GM12878 (cell line): ENCODE measurements around the gene LMAN1L. TPM values are rescaled to one million over a fixed set of nuclear protein-coding genes. Genes with fewer than 3 reads are reported as not detected.

ENCODE experiments used
- ATAC-seq: fragments of 200-7000 bp; cut with Tn5 transposase; 3 replicates; pipeline ENCODE4 v1.9.1; 2020; ENCODE audit warnings: mild to moderate bottlenecking, moderate library complexity
- BruUV-seq: library from RNA; stranded (reverse); fragments of 400-500 nt; replicated peaks from 2 replicates; lab custom pipeline; 2021; lab: Mats Ljungman, UMichigan
- CTCF ChIA-PET: fragments of 300-600 bp; sonication (Branson Sonifier 250); formaldehyde crosslinking; extraction: SDS; loops from one replicate; lab custom pipeline; 2021; ENCODE audit warnings: inconsistent platforms; lab: Yijun Ruan, JAX
- POLR2A ChIA-PET: fragments of 350-600 bp; formaldehyde crosslinking; extraction: SDS; loops from one replicate; lab custom pipeline; 2021; ENCODE audit warnings: inconsistent platforms; lab: Charles Lee
- RAD21 ChIA-PET: fragments of 300-600 bp; sonication (Branson Sonifier 250); formaldehyde crosslinking; loops from one replicate; lab custom pipeline; 2023; ENCODE audit warnings: antibody characterized with exemption; ENCODE audit not compliant: unreplicated experiment; lab: Charles Lee
- SMC1A ChIA-PET: fragments of 300-600 bp; sonication (Branson Sonifier 250); formaldehyde crosslinking; loops from one replicate; lab custom pipeline; 2023; ENCODE audit not compliant: unreplicated experiment, uncharacterized antibody; lab: Charles Lee
- DNase-seq: peaks from one replicate; pipeline ENCODE4 v3.0.0-alpha.2; 2011; ENCODE audit warnings: low read depth, low spot score
- FAIRE-seq: peaks from 3 replicates; lab custom pipeline; 2011; peaks lifted over from hg19 to GRCh38; lab: Jason Lieb, UNC
- H2AFZ ChIP-seq: 2 replicates; pipeline ENCODE4 v1.6.0; 2011; ENCODE audit warnings: low read depth, low read length, control low read depth; ENCODE audit not compliant: control insufficient read depth
- H3K27ac ChIP-seq: 2 replicates; pipeline ENCODE4 v1.5.1; 2011; ENCODE audit warnings: control low read depth; ENCODE audit not compliant: control insufficient read depth, insufficient read depth
- H3K27me3 ChIP-seq, 2 experiments: replicated peaks in 1 of 2; 2 replicates each; pipeline versions ENCODE4 v1.6.0 to v1.6.1; 2011; ENCODE audit warnings: low read length in 1 of 2; ENCODE audit not compliant: control insufficient read depth in 2 of 2, insufficient read depth in 2 of 2
- H3K36me3 ChIP-seq, 2 experiments: 2 replicates each; pipeline ENCODE4 v1.5.1; 2011; ENCODE audit warnings: low read length in 1 of 2; ENCODE audit not compliant: control insufficient read depth in 2 of 2, insufficient read depth in 2 of 2
- H3K4me1 ChIP-seq: 2 replicates; pipeline ENCODE4 v1.6.1; 2011; ENCODE audit warnings: mild to moderate bottlenecking, low read length, moderate library complexity, mixed read lengths; ENCODE audit not compliant: control insufficient read depth, insufficient read depth
- H3K4me2 ChIP-seq: 2 replicates; pipeline ENCODE4 v1.6.0; 2011; ENCODE audit warnings: control low read depth; ENCODE audit not compliant: control insufficient read depth, insufficient read depth
- H3K4me3 ChIP-seq: fragments of 200-600 bp; sonication (generic); 2 replicates; pipeline ENCODE4 v1.5.1; 2016
- H3K79me2 ChIP-seq: 2 replicates; pipeline ENCODE4 v1.6.0; 2011; ENCODE audit warnings: low read length; ENCODE audit not compliant: control insufficient read depth, insufficient read depth
- H3K9ac ChIP-seq: 2 replicates; pipeline ENCODE4 v1.8.0; 2011; ENCODE audit warnings: low read length, control low read depth, mixed read lengths; ENCODE audit not compliant: control insufficient read depth, insufficient read depth
- H3K9me3 ChIP-seq: replicated peaks from 3 replicates; pipeline ENCODE4 v1.5.1; 2011; ENCODE audit warnings: mild to moderate bottlenecking, low read length; ENCODE audit not compliant: control insufficient read depth, insufficient read depth
- H4K20me1 ChIP-seq: 2 replicates; pipeline ENCODE4 v1.6.0; 2011; ENCODE audit not compliant: control insufficient read depth, insufficient read depth
- ATF7 ChIP-seq: fragments of 450-650 bp; IDR thresholded peaks from 2 replicates; pipeline ENCODE4 v1.6.1; 2016; ENCODE audit warnings: low read depth, mild to moderate bottlenecking
- BCLAF1 ChIP-seq: fragments of 450-650 bp; IDR thresholded peaks from 2 replicates; pipeline ENCODE4 v1.6.1; 2017; ENCODE audit warnings: antibody characterized with exemption, mild to moderate bottlenecking, moderate library complexity
- BHLHE40 ChIP-seq, 2 experiments: fragments of 450-650 bp in 1 of 2; IDR thresholded peaks; 2 replicates each; pipeline ENCODE4 v1.6.1; 2011 to 2017; ENCODE audit warnings: low read depth in 2 of 2, borderline replicate concordance in 1 of 2, improper control_type of control experiment in 1 of 2, low read length in 1 of 2, mild to moderate bottlenecking in 1 of 2
- BMI1 ChIP-seq: fragments of 450-650 bp; IDR thresholded peaks from 2 replicates; pipeline ENCODE4 v1.6.1; 2016; ENCODE audit warnings: mild to moderate bottlenecking, moderate library complexity, borderline replicate concordance
- EP300 ChIP-seq, 2 experiments: fragments of 150-350 bp in 1 of 2; IDR thresholded peaks; 2 replicates each; pipeline ENCODE4 v1.6.1; 2011 to 2012; ENCODE audit warnings: low read depth in 2 of 2, low read length in 2 of 2, borderline replicate concordance in 1 of 2, improper control_type of control experiment in 1 of 2, inconsistent platforms in 1 of 2; ENCODE audit not compliant: control insufficient read depth in 1 of 2
- ETV6 ChIP-seq, 2 experiments: fragments of 450-650 bp in 1 of 2; IDR thresholded peaks in 1 of 2; conservative IDR thresholded peaks in 1 of 2; 2 replicates each; pipeline ENCODE4 v1.6.1; 2014; ENCODE audit warnings: antibody characterized with exemption in 1 of 2, borderline replicate concordance in 1 of 2, low read depth in 1 of 2, mild to moderate bottlenecking in 1 of 2, moderate library complexity in 1 of 2
- HCFC1 ChIP-seq: fragments of 150-350 bp; IDR thresholded peaks from 2 replicates; pipeline ENCODE4 v1.6.1; 2014; ENCODE audit warnings: low read length
- PAX5 ChIP-seq: IDR thresholded peaks from 2 replicates; pipeline ENCODE4 v1.6.1; 2011; ENCODE audit warnings: low read depth, low read length, borderline replicate concordance
- RAD51 ChIP-seq: fragments of 450-650 bp; IDR thresholded peaks from 2 replicates; pipeline ENCODE4 v1.6.1; 2016; ENCODE audit warnings: moderate library complexity, mild to moderate bottlenecking, inconsistent platforms
- RELA ChIP-seq: fragments of 450-650 bp; IDR thresholded peaks from 2 replicates; pipeline ENCODE4 v1.8.0; 2014; ENCODE audit warnings: borderline replicate concordance; ENCODE audit not compliant: partially characterized antibody
- RFX5 ChIP-seq: IDR thresholded peaks from 2 replicates; pipeline ENCODE4 v1.6.1; 2011; ENCODE audit warnings: low read depth, low read length, improper control_type of control experiment
- SIN3A ChIP-seq: IDR thresholded peaks from 2 replicates; pipeline ENCODE4 v1.6.1; 2012; ENCODE audit warnings: low read depth, low read length, improper control_type of control experiment
- SMARCA5 ChIP-seq: fragments of 450-650 bp; IDR thresholded peaks from 2 replicates; pipeline ENCODE4 v1.6.1; 2017; ENCODE audit warnings: mild to moderate bottlenecking
- TAF1 ChIP-seq: IDR thresholded peaks from 2 replicates; pipeline ENCODE4 v1.6.1; 2011; ENCODE audit warnings: mild to moderate bottlenecking, low read depth, low read length, borderline replicate concordance
- TCF12 ChIP-seq: IDR thresholded peaks from 2 replicates; pipeline ENCODE4 v1.6.1; 2011; ENCODE audit warnings: low read depth, mild to moderate bottlenecking, low read length
- TCF3 ChIP-seq: IDR thresholded peaks from 2 replicates; pipeline ENCODE4 v1.6.1; 2012; ENCODE audit warnings: low read depth, mild to moderate bottlenecking, low read length, borderline replicate concordance; ENCODE audit not compliant: insufficient read depth
- YY1 ChIP-seq: IDR thresholded peaks from 2 replicates; pipeline ENCODE4 v1.6.1; 2011; ENCODE audit warnings: low read depth, mild to moderate bottlenecking, low read length
- ZNF207 ChIP-seq: fragments of 450-650 bp; IDR thresholded peaks from 2 replicates; pipeline ENCODE4 v1.6.1; 2014; ENCODE audit warnings: antibody characterized with exemption, mild to moderate bottlenecking, borderline replicate concordance
- ZZZ3 ChIP-seq: IDR thresholded peaks from 2 replicates; pipeline ENCODE4 v1.6.1; 2011; ENCODE audit warnings: low read depth; ENCODE audit not compliant: control insufficient read depth, insufficient read length
- WGBS: methylation state at CpG from one replicate; pipeline ENCODE4 v1.1.6; 2016; ENCODE audit warnings: low lambda C conversion rate; ENCODE audit not compliant: insufficient replicate concordance, insufficient coverage; ENCODE audit errors: missing lambda C conversion rate; 5-methylcytosine and 5-hydroxymethylcytosine counted together
- in situ Hi-C: fragments of 300-500 bp; cut with MboI; formaldehyde crosslinking; loops from 9 replicates; pipeline ENCODE4 v1.14.3; 2018; ENCODE audit warnings: mixed read lengths
- intact Hi-C: fragments of 100-400 bp; cut with micrococcal nuclease; formaldehyde crosslinking; loops from one replicate; pipeline ENCODE4 v1.14.2; 2022; ENCODE audit not compliant: unreplicated experiment
- polyA plus RNA-seq, 11 experiments: library from polyadenylated mRNA; depleted of rRNA in 4 of 11; unstranded in 6 of 11; stranded (reverse) in 5 of 11; fragments of >200 nt; fragmentation: Nextera tagmentation in 4 of 11; fragmentation: Illumina TruSeq in 1 of 11; extraction: Ambion mirVana in 4 of 11; extraction: Trizol in 1 of 11; gene quantifications; 1 replicate in 1 of 11; 2 replicates in 10 of 11; pipeline versions ENCODE4 v1.2.1 to v1.2.3, GENCODE V29; 2011 to 2016; ENCODE audit warnings: inconsistent platforms in 2 of 11, missing spikeins in 2 of 11, low read depth in 1 of 11
- total RNA-seq, 4 experiments: library from RNA; depleted of rRNA in 3 of 4; stranded (reverse); fragments of >200 nt in 3 of 4; fragmentation: Illumina TruSeq in 1 of 4; extraction: Trizol in 1 of 4; gene quantifications; 2 replicates each; pipeline versions ENCODE4 v1.2.1 to v1.2.3, GENCODE V29; 2013 to 2021
- TF ChIP-seq, protein P1 (sequence below): fragments of 450-650 bp; IDR thresholded peaks from 2 replicates; pipeline ENCODE4 v1.6.1; 2016; ENCODE audit warnings: mild to moderate bottlenecking

The LMAN1L gene
- total and polyA plus RNA-seq, 10 of the 15 experiments (the other 5 are each of a cell fraction or from before 2014, with no cell fraction given) = not detected

DNA sequence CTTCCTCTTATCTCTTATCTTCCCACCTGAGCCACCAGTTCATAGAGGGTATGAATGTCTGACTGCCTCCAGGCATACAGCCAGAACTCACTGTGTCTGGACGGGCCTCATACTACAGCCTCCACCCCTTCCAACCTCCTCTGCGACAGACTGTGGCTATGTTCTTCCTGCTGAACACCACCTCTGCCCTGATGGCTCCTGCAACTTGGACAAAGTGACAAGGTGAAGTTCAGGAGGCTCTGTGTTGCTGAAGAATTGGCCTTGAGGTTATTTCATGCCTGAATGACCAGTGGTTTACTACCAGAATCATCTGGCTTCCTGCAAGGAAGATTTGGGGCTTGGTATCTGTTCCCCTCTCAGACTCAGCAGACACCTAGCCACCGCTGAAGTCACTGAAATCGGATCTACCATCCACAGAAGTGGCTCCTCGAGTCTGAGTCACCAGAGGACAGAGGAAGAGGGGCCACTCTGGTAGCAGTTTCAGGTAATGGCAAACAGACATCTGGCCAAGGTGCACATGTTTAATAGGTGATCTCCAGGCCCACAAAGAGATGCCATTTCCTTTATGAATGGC lies 44.5 kb downstream of the LMAN1L start:
- POLR2A ChIA-PET = interaction anchor here (0.6 to 5.8 kb wide), 12 partner anchors 9 to 322 kb away, joined by 3 to 80 read pairs (median 3); partner anchors contain the start of genes COX5A, FAM219B, SCAMP2 and ULK3
- peaks cover 39% of the 10 kb centered on the region for H3K79me2 ChIP-seq
- CTCF ChIA-PET = interaction anchor here (0.7 to 5.9 kb wide), 8 partner anchors 13 to 88 kb away, joined by 3 to 76 read pairs (median 8); partner anchors contain the start of gene ULK3
- TF ChIP-seq HCFC1 (no peak), SMARCA5 (0 out of 2 replicates have a peak, but pooled peaks have one; percentile 23), RAD51 (no peak), BCLAF1 (no peak), ATF7 (peak; percentile 23; the same call in 1 of the 2 replicates), TAF1 (no peak), RFX5 (no peak), ZZZ3 (no peak), BMI1 (no peak), PAX5 (peak; percentile 70; the same call in 1 of the 2 replicates), BHLHE40 (IDR thresholded peaks at IDR 0.05; ENCODE audit: borderline replicate concordance in 1 of 2, low read depth in 2 of 2, low read length in 1 of 2) (no peak; a peak in 1 of 4 replicates), TCF12 (0 out of 2 replicates have a peak, but pooled peaks have one; percentile 26), SIN3A (no peak), EP300 (IDR thresholded peaks at IDR 0.05; ENCODE audit: borderline replicate concordance in 1 of 2, control insufficient read depth in 1 of 2, low read depth in 2 of 2, low read length in 2 of 2) (no peak), ZNF207 (no peak), TCF3 (no peak), YY1 (peak; percentile 22; the same call in 1 of the 2 replicates), RELA (no peak), ETV6 (conservative IDR thresholded peaks at IDR 0.05 in 1 of 2, IDR thresholded peaks at IDR 0.05 in 1 of 2; ENCODE audit: borderline replicate concordance in 1 of 2, low read depth in 1 of 2) (peak in 1 of 2 experiments; percentile 56; a peak in 2 of 4 replicates)
- TF ChIP-seq, protein P1, sequence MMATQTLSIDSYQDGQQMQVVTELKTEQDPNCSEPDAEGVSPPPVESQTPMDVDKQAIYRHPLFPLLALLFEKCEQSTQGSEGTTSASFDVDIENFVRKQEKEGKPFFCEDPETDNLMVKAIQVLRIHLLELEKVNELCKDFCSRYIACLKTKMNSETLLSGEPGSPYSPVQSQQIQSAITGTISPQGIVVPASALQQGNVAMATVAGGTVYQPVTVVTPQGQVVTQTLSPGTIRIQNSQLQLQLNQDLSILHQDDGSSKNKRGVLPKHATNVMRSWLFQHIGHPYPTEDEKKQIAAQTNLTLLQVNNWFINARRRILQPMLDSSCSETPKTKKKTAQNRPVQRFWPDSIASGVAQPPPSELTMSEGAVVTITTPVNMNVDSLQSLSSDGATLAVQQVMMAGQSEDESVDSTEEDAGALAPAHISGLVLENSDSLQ = no peak

More for the DNA sequence above, 44.5 kb downstream of the LMAN1L start:
- ATAC-seq = peak; percentile 91
- Histone ChIP-seq H3K9me3 (no peaks in the 10 kb centered on the region), H3K4me2 (peak overlapping the region; percentile 90), H3K4me3 (peak overlapping the region; percentile 35; the same call in 1 of the 2 replicates), H3K27me3 (no peaks in the 10 kb centered on the region), H4K20me1 (peaks cover 3% of the 10 kb centered on the region; the same call in 1 of the 2 replicates), H3K9ac (peak overlapping the region; percentile 42), H3K4me1 (peaks cover 46% of the 10 kb centered on the region), H3K27ac (peak overlapping the region; percentile 80), H3K36me3 (peaks cover 7 to 14% of the 10 kb centered on the region in 2 experiments; a peak in 3 of 4 replicates), H2AFZ (no peak overlapping the region)
- intact Hi-C loops = loop anchor here (2.0 to 5.0 kb wide), 2 partner anchors 14 to 45 kb away; no protein-coding TSS in a partner anchor
- FAIRE-seq = peak; percentile 98
- SMC1A ChIA-PET = interaction anchor here (0.6 to 7.5 kb wide), 10 partner anchors 12 to 86 kb away, joined by 3 to 120 read pairs (median 8); partner anchors contain the start of gene FAM219B
- BruUV-seq = no TSS peak
- in situ Hi-C loops = no loop called here
- RAD21 ChIA-PET = interaction anchor here (1.0 to 5.6 kb wide), 8 partner anchors 12 to 94 kb away, joined by 3 to 57 read pairs (median 8); no protein-coding TSS in a partner anchor
- DNase-seq = peak; percentile 78
- 1% methylated on average over 5 of the region's 5 CpGs for WGBS
